GM19467 (cell line): ENCODE data around the gene GGT6.

ENCODE experiments used
- ATAC-seq: cut with Tn5 transposase; IDR thresholded peaks from one replicate; pipeline ENCODE4 v1.9.1; 2021; ENCODE audit warnings: mild to moderate bottlenecking, moderate library complexity; ENCODE audit not compliant: unreplicated experiment

Gene GGT6

DNA sequence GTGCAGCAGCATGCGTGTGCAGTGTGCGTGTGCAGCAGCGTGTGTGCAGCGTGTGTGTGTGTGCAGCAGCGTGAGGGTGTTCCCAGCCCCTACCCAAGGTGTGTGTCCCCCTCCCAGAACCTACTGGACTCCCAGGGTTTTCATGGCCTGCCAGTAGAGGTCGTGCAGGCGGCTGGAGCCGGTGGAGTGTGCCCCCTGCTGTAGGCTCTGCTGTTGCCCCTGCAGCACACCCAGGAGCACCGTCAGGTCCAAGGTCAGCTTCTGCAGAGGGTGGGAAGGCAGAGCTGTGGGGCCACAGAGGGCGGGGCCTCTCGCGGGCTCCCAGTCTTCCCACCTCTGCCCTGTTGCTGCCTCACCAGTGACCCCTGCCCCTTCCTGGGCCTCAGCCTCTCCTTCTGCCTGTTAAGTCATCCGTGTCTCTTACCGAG is 20.1 kb downstream of the GGT6 start:
- no peak for ATAC-seq

DNA sequence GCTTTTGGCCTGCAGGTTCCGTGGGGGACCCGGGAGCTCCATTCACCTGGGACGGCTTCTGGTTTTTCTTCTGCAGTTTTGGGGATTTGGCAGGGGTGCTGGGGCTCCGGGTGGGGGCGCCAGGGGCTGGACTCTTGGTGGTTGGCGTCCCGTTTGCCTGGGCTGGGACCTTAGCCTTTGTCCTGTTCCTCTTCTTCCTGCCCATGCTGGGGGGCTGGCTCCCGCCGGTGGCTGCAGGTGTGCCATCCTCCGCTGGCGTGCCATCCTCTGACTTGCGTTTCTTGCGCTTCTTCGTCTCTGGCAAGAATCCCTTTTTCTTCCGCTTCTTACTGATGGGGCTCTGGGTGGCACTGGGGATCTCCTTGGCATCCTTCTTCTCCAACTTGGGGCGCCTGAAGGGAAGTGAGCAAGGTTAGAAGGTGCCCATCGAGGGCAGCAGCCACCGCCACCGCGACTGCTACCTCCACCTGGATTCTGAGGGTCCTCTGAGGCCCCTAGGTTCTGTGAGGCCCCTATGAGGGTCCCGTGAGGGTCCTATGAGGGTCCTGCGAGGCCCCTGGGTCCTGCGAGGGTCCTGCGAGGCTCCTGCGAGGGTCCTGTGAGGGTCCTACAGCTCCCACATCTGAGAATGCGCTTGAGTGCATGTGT is 20.7 kb downstream of the GGT6 start:
- ATAC-seq, result no peak

DNA sequence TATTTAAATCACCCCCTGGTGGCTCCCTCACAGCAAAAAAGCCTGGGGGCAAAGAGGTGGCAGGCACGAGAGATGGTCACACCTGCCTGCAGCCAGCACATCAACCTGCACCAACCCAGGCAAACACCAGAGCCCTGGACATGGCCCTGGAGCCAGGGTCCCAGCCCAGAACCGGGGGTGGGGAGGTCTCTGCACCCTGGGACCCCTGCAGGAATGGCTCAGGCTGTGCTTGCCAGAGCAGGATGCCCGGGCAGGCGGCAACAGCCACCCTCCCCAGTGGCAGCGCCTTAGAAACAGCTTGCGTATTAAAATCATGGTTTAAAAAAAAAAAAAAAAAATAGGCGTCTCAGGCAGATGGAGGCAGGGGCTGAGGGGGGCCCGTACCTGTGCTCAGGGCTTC is 21.4 kb downstream of the GGT6 start:
- no peak for ATAC-seq

DNA sequence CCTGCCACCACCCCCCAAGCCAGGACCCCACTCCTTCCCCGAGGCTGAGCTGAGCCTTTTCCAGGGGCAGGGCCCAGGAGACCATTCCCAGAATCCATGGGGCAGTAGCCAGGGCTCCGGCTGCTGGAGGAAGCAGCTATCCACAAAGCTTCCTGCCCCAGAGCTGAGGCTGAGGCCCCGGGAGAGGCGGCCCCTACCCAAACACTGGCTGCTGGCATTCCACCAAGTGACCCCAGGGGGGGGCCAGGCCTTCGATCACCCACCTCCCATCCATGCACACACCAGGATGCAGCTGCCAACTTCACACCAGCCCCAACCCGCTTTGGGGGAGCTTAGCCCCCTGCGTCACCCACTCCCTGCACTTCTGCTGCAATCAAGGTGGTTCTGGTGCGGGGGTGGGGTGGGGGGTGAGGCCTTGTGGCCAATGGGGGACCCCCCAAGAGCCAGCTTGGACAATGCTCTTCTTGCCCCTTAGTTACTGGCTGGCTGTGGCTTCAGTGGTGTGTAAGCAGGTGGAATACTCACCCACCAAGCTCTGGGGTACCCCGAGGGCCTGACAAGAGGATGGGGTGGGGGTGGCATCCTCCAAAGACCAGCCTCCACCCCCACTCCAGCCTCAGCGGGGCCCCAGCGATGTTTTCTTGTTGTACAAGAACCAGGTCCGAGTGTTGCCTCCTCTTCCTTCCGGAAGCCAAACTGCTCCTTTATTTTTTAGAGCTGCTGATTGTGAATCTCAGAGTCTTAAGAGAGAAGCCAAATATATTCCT is 22.0 kb downstream of the GGT6 start:
- ATAC-seq, result no peak

DNA sequence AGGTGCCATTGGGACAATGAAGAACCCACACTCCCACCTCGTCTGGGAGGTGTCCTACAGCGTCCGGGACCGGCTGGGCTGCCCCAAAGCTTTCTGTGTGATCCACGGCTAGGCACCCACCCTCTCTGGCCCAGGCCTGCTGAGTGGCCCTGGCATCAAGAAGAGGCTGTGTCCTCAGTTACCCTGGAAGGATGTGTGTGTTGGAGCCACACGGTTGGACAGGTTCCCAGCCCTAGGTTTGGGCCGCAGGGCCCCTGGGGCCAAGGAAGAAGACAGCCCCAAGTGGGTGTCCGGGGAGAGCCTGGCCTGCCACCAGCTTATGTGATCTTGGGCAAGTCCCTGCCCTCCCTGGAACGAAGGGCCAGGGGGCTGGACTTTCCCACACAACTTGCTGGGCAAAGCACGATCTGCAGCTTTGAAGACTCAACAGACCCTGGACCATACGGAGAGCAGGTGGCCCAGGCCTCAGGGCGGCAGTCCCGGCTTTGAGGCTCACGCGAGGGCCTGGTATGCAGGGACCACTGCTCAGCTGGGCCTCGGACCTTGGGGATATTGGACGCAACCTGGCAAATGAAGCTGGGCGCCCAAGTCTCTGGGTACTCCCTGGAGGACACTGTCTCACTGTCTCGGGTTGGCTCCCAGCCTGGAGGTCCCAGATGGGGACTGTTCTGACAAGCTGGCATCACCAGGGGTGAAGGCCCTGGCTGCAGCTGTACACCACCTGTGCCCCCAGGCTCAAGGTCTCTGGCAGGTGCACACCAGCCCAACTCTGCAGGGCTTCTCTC is 22.7 kb downstream of the GGT6 start:
- ATAC-seq, result no peak

DNA sequence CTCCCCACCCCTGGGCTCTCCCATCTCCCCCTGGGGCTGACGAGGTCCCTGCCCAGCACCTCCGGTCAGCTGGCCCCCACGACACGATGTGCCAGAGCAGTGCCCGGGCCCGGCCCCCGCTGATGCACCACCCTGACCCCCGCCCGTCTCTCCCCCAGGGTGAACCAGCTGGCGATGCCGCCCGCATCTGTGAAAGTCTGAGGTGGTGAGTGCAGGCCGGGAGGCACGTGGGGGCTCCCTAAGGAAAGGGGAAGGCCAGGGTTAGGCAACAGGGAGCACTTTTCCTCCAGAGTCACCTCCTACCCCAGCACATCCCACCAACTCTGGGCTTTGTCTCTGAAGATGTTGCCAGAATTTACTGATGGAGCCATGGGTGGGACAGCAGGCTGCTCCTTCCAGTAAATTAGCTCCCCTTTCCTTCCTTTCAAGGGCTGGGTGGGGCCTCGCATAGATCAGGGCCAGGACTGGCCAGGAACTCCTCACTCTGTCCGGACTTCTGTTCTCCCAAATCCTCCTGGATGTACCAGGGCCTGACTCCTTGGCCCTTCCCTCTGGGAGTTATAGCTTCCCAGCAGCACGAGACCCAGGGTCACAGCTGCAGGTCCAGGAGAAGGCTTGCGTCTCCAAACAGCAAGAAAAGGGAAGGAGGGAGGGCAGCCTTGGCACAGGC is 23.5 kb downstream of the GGT6 start:
- no peak for ATAC-seq

DNA sequence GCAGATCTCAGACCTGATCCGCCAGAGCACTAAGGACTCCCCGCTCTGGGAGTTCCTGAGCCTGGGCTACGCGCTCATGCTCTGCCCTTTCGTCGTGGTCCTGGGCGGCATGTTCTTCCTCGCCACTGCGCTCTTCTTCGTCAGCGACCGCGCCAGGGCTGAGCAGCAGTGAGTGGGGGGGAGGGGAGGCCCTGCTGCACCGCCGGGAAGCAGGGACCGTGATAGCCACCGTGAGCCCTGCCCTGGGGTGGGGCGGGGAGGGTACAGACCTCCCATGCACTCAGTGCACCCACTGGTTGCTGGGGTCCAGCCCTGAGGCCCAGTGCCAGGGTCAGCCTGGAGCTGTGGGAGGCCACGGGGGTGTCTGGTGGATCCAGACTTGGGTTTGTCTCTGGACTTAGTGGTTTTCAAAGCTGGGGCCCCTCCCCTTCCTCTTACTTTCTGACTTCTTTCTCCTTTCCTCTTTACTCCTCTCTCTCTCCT is 24.1 kb downstream of the GGT6 start:
- no peak for ATAC-seq

DNA sequence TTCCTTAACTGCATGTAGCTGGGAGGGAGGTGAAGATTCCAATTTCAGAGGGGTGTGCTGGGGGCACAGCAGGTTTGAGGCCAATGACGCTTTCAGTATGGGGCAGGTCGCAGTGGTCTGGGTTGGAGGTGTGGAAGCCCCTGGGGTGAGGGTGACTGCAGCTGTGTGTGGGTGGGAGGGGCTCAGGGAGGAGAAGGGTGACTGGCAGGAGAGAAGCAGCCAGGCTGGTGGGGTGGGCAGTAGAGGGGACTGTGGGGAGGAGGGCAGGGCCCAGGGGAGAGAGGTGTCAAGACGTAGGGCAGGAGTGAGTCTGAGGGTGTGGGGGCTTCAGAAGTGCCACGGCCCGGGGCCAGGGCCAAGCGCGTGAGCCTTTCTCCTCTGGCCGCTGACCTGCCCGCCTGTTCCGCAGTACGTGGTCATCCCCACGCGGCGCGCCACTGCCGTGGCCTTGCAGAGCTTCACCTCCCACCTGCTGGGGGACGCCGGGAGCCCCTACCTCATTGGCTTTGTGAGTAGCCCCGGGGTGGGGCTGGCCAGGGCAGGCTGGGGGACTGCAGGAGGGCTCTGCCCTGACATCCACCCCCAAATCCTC is 24.6 kb downstream of the GGT6 start:
- no peak for ATAC-seq

DNA sequence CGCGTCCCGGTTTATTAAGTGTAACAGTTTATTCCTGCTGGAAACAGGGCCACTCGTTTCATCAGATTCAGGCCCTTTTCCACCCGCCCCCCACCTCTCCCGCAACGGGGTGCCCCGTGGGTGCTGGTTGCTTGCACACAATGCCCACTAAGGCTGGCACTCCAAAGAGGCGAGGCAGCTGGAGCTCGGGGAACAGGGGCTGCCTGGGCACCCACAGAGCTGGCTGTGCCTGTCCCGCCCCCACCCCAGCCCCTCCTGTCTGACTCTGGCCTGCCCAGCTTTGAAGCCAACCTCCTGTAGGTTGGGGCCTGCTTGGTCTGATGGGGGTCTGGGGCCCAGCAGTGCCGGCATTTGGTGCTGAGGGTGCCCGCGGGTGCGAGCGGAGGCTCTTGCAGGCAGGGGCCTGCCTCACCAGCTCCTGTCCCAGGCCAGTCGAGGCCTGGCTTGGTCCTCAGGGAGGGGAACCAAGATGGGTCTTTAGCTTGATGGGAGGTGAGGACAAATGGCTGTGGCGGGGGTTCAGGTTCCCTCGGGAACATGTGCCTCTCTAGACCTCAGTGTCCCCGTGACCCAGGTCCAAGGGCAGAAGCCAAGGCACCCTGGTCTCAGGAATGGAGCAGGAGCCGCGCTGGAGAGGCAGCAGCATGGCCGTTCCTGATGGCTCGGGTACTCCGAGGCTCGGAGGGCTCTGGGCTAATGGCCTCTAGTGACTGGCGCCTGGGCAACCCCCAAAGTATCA is 25.3 kb downstream of the GGT6 start:
- ATAC-seq, result no peak

DNA sequence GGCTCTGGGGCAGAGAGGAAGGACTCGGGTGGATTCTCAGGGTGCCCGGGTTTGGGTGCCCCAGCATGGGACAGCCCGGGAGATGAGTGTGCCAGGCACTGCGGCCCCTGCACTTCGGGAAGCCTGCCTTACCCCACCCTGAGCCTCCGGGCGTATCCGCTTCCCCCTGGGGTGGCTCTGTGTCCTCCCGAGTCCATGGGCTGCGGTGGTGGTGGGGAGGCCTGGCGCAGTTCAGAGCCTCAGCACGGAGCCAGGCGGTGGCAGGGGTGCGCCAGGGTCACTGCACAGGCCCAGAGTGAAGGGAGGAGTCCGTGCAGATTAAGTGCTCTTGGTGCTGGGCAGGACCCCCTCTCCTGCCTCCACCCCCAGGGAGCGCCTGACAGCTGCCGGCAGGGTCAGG is 25.9 kb downstream of the GGT6 start:
- no peak for ATAC-seq

DNA sequence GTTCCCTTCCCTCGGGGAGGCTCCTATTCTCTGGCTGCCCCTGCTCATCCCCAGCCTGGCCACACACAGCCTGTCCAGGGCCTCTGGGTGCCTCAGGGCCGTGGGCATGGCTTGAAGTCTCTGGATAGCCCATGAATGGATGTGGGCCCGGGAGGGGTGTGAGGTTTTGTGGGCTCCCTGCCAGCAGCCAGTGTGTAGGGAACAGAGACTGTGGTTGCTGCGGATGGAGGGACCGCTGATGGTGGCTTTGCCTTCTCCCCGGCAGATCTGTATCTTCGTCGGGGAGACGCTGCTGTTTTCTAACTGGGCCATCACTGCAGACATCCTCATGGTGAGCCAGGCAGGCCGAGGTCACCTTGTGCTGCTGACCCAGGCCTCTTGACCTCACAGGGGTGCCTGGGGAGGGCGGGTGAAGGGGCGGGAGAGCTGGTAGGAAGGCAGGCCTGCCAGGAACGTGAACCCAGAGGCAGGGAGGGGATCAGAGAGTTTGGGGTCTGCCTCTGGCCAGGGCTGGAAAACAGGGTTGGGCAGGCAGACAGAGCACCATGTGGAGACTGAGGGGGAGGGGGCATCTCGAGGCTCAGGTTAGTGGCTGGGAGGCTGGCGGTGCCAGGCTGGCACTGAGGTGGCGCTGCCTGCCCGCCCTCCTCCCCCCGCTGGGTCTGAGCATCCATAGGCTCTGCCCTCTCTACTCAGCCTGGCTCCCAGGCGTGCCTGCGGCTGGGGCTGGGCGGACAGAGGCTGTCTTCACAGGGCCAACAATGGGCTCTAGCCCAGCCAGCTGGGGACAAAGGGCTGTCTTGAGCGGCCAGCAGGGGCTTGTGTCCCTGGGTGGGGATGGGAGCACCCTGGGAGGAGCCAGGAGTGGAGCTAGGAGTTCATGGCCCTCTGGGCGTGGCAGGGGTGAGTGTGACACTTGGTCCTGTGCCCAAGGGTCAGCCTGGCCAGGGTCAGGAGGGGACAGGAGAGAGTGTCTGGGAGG is 26.6 kb downstream of the GGT6 start:
- ATAC-seq, result no peak

DNA sequence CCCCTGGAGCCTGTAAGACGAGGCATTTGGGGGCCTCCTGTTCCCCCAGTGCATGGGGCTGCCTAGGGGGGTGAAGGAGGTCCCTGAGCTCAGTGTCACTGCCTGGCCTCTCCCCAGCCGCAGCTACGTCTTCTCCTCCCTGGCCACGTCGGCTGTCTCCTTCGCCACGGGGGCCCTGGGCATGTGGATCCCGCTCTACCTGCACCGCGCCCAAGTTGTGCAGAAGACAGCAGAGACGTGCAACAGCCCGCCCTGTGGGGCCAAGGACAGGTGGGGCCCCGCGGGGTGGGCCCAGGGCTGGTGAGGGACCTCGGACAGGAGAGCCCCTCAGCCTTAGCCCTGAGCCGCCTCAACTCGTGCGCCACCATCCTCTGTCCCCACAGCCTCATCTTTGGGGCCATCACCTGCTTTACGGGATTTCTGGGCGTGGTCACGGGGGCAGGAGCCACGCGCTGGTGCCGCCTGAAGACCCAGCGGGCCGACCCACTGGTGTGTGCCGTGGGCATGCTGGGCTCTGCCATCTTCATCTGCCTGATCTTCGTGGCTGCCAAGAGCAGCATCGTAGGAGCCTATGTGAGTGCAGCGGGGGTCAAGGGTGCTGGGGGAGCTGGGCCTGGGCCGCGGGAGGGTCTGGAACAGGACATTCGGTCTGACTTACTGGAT is 27.4 kb downstream of the GGT6 start:
- ATAC-seq, result no peak

DNA sequence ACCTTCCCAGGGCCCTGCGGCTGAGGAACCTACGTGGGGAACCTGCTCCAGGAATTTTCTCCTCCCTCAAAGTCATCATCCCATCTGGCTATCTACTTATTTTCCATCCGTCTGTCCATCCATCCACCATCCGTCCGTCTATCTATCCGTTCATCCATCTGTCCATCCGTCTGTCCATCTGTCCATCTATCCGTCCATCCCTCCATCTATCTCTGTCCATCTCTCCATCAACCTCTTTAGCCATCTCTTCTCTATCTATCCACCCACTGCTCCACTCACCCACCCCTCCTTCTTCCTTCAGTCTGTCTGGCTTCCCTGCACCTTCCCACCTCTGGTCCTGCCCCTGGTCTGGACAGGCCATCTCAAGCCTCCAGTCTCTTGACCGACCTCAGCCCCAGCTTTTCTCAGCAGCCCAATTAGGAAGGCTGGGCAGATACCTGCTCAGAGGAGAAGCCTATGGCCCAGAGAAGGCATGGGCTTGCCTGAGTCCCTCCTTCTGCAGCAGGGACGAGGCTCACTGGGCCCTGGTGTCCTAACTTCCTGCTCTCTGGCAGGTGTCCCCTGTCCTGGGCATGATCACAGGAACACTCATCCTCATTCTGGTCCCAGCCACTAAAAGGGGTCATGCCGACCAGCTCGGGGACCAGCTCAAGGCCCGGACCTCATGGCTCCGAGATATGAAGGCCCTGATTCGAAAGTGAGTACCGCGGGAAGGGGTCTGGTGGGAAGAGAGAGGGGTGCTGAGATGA is 28.2 kb downstream of the GGT6 start:
- no peak for ATAC-seq

DNA sequence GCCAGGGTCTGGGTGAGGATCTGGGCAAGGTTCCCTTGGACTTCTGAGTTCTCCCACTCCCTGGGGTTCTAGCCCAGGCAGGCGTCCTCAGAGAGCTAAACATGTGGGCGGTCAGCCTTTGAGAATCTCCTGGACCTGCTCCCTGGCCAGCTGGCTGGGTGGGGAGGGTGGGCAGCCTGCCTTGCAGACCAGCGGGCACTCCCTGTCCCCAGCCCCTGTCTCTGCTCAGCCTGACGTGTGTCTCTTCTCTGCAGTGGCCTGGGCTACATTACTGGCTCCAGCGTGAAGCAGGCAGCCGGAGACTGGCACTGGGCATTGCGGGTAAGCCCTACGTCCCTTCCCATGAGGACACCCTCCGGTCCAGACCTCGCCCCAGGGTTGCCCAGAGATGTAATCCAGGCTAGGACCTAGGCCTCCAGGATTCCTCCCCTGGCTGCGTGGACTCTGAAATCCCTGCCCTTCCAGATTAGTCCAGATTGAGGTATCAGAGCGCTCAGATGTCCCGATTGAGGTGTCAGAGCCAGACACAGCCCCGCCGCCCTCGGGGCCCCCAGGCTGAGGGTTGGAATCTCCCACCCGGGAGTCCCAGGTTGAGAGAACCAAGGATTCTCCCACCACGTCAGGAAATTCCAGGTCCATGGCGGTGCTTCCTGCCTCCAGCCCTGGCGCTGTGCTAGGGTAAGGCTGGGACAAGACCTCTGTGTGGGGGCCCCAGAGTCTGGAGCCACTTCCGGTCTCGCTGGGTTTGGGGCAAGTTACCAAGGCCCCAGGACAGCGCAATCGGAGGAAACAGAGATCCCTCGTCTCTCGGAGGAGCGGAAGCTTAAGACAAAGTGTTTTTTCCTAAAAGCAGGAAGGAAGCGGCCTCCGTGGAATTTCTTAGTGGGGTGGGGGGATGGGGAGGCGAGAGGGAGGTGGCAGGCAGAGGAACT is 29.3 kb downstream of the GGT6 start:
- no peak for ATAC-seq

DNA sequence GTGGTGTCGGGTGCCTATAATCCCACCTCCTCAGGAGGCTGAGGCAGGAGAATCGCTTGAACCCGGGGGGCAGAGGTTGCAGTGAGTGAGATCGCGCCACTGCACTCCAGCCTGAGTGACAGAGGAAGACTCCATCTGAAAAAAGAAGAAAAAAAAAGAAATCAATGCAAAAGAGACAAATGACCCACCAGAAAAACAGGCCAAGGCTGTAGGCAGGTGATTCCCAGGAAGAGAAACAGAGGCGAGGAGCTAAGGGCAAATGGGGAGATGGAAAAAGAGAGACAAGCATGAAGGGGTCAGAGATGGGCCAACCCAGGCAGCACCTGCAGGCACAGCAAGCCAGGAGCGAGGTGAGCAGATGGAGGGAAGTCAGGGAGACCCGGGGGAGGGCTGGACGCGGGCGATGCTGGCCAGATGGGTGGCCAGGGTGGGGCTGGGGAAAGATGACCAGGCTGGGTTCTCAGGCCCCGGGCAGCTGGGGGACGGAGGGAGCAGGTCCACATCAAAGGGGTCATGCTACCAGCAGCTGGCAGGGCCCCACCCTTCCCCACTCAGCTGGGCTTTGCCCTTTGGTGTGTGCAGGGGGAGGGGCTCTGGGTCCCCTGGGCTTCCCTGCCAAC is 30.7 kb downstream of the GGT6 start:
- no peak for ATAC-seq

DNA sequence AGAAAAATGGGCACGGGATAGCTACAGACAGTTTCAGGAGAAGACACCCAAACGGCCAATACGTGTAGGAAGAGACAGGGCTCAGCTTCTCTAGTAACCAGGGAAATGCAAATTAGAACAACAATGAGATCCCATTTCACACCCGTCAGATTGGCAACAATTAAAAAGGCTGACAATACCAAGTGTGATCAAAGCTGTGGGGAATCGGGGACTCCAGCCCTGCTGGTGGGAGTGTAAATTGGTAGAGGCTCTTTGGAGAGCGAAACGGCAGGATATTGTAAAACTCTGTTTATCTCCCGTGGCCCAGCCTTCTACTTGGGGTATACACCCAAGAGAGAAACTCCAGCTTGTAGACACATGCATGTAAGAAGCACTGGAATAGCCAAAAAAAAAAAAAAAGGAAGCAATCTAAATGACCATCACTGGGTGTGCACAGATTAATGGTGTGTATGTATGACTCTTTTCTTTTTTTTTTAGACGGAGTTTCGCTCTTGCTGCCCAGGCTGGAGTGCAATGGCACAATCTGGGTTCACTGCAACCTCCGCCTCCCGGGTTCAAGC is 32.7 kb downstream of the GGT6 start:
- ATAC-seq, result no peak
